ENCODE results near the gene ESR1. TPM values are rescaled to one million over a fixed set of nuclear protein-coding genes. Genes with fewer than 3 reads are reported as not detected.

Gene ESR1
- polyA plus RNA-seq, 1 of the 3 experiments (the other 2 are of a cell fraction) = under 0.01 TPM

GRCh38 chr6:151761851-151762250 is 45.6 kb upstream of the ESR1 start:
- H3K9me3 ChIP-seq = no peaks in the 10 kb centered on the region
- H3F3A ChIP-seq (replicated peaks; ENCODE audit: insufficient read depth) = peaks cover 4% of the 10 kb centered on the region
- 23% methylated on average over 4 of the region's 4 CpGs for WGBS (ENCODE audit: low lambda C conversion rate)
- no peaks in the 10 kb centered on the region; a peak in 2 of 4 replicates for H3K4me1 ChIP-seq (ENCODE audit: control insufficient read depth in 1 of 2, insufficient read depth in 2 of 2, low read depth in 1 of 2, low read length in 1 of 2)
- no peak overlapping the region for H3K27ac ChIP-seq (ENCODE audit: low read depth in 2 of 2, low read length in 1 of 2)
- H3K4me2 ChIP-seq = no peak overlapping the region
- CTCF ChIA-PET = interaction anchor here (0.8 to 2.2 kb wide), 4 partner anchors 9 to 506 kb away, joined by 3 to 8 read pairs (median 4); no protein-coding TSS in a partner anchor
- H3K9ac ChIP-seq = no peak overlapping the region
- H3K4me3 ChIP-seq (ENCODE audit: low read depth in 2 of 2, low read length in 1 of 2) = no peak overlapping the region
- DNase-seq = no peak
- H2AFZ ChIP-seq (ENCODE audit: low read depth) = no peak overlapping the region
- POLR2A ChIA-PET = no interaction called here
- TF ChIP-seq FOXJ3 (CRISPR knock-in tag; IDR thresholded peaks at IDR 0.05) (no peak), TAF1 (IDR thresholded peaks at IDR 0.05; ENCODE audit: borderline replicate concordance, low read depth, low read length) (no peak), SIN3A (IDR thresholded peaks at IDR 0.05; ENCODE audit: borderline replicate concordance, low read depth, low read length) (no peak), PBX3 (IDR thresholded peaks at IDR 0.05) (no peak), SMC3 (IDR thresholded peaks at IDR 0.05; ENCODE audit: low read depth, low read length) (no peak), TCF12 (IDR thresholded peaks at IDR 0.05) (no peak), MXI1 (IDR thresholded peaks at IDR 0.05; ENCODE audit: low read depth, low read length) (no peak), FOXM1 (IDR thresholded peaks at IDR 0.05; ENCODE audit: low read depth) (no peak), ZBTB33 (IDR thresholded peaks at IDR 0.05; ENCODE audit: borderline replicate concordance, low read depth) (no peak), RAD21 (IDR thresholded peaks at IDR 0.05; ENCODE audit: low read length) (no peak), IRF3 (IDR thresholded peaks at IDR 0.05; ENCODE audit: low read depth, low read length) (no peak), USF2 (IDR thresholded peaks at IDR 0.05; ENCODE audit: borderline replicate concordance, low read depth, low read length) (no peak), POLR2AphosphoS5 (IDR thresholded peaks at IDR 0.05; ENCODE audit: low read depth, low read length) (no peak), YY1 (IDR thresholded peaks at IDR 0.05; ENCODE audit: low read depth) (no peak), ELF1 (IDR thresholded peaks at IDR 0.05) (no peak), EP300 (IDR thresholded peaks at IDR 0.05; ENCODE audit: borderline replicate concordance in 1 of 2, low read depth in 1 of 2, low read length in 1 of 2) (no peak)
- H3K9me2 ChIP-seq = no peaks in the 10 kb centered on the region
- no peaks in the 10 kb centered on the region for H3K36me3 ChIP-seq (replicated peaks in 1 of 2; ENCODE audit: control insufficient read depth in 1 of 2, insufficient read depth in 2 of 2, low read length in 1 of 2)
- H3K27me3 ChIP-seq (ENCODE audit: insufficient read depth) = no peaks in the 10 kb centered on the region
- H4K20me1 ChIP-seq (ENCODE audit: insufficient read depth) = no peaks in the 10 kb centered on the region
- H3K79me2 ChIP-seq (ENCODE audit: insufficient read depth) = no peaks in the 10 kb centered on the region

All from SK-N-SH (cell line).